ENCODE data around the gene SERBP1.
A peak's percentile ranks its signal among the peaks of the same experiment; 100 is the strongest.

Gene SERBP1

DNA sequence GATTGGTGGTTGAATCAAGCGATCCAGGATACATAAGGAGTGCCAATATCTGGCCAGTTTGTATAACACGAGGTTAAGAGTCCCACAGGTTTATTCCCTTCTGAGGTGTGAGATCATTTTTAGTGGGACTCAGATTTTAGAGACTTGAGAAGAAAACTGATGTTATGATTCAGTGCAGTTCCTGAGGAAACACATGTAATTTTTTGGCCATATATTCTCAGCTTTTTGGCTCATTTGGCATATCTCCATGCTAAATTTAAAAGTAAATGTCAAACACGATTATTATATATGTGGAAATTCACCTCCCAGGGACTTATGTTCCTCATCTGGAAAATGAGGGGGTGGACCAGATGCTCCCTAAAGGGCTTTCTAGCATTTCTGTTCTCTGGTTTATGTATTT is 39.2 kb upstream of the SERBP1 start:
- Mint-ChIP-seq H3K9me3 (no peaks in the 10 kb centered on the region), H3K4me1 (peaks cover 43% of the 10 kb centered on the region), H3K27me3 (ENCODE audit: low read depth) (no peaks in the 10 kb centered on the region), H3K36me3 (ENCODE audit: low read depth) (no peaks in the 10 kb centered on the region), H3K27ac (peak overlapping the region in 2 of 3 experiments; percentile 15 to 38), H3K4me3 (no peak overlapping the region)
- TF ChIP-seq, protein P1, sequence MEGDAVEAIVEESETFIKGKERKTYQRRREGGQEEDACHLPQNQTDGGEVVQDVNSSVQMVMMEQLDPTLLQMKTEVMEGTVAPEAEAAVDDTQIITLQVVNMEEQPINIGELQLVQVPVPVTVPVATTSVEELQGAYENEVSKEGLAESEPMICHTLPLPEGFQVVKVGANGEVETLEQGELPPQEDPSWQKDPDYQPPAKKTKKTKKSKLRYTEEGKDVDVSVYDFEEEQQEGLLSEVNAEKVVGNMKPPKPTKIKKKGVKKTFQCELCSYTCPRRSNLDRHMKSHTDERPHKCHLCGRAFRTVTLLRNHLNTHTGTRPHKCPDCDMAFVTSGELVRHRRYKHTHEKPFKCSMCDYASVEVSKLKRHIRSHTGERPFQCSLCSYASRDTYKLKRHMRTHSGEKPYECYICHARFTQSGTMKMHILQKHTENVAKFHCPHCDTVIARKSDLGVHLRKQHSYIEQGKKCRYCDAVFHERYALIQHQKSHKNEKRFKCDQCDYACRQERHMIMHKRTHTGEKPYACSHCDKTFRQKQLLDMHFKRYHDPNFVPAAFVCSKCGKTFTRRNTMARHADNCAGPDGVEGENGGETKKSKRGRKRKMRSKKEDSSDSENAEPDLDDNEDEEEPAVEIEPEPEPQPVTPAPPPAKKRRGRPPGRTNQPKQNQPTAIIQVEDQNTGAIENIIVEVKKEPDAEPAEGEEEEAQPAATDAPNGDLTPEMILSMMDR (IDR thresholded peaks at IDR 0.05; ENCODE audit: unreplicated experiment in 3 of 3) = no peak

DNA sequence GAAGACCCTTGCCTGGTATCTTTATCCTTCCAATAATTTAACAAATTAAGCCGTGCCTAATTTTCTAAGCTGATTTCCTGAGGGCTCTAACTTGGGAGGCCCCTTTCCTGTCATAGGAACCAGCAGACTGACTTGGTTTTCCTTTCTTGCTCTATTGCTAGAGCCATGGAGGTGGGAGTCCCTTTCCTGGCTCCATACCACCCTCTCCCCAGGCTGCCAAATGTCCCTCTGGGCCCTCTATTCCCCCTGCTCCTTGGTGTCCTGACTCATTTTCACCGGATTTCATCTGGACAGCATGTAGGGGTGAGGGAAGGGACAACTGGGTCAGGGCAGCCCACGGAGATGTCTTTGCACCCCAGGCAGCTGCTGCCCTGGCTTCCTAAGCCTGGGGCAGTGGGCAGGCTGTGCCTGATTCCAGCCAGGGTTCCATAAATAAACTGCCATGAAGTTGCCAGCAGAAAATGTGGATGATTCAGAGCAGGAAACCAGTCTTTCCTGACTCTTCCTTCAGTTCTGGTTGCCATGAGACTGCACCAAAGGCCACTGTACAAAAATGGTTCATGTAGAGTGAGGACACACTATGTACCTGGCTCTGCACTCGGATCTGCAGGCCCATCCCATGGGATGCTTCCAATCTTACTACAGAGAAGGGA is 38.0 kb upstream of the SERBP1 start:
- H3K9me3 Mint-ChIP-seq = no peaks in the 10 kb centered on the region
- H3K27me3 Mint-ChIP-seq (ENCODE audit: low read depth) = no peaks in the 10 kb centered on the region
- peak overlapping the region in 1 of 3 experiments; percentile 17 for H3K27ac Mint-ChIP-seq
- peaks cover 55% of the 10 kb centered on the region for H3K4me1 Mint-ChIP-seq
- H3K36me3 Mint-ChIP-seq (ENCODE audit: low read depth) = no peaks in the 10 kb centered on the region
- H3K4me3 Mint-ChIP-seq = no peak overlapping the region
- TF ChIP-seq, protein P1 (IDR thresholded peaks at IDR 0.05; ENCODE audit: unreplicated experiment in 3 of 3) = no peak

DNA sequence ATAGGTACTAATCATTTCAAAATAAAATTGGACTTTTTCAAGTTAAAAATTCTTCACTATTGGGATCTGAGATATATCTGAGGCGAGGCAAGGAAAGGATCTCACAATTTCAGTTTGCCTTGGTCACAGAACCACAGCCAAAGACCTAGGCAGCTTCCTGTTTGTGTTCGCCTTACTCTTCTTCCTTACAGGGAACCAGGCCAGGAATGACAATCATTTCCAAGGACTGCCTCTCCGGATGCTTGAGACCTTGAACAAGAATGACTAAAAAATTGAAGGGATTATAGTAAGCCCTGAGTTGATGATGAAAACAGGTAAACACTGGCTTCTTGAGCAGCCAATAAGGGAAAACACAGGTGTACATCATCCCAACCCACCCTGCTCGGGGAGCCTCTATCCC is 35.2 kb upstream of the SERBP1 start:
- Mint-ChIP-seq H3K9me3 (no peaks in the 10 kb centered on the region), H3K36me3 (ENCODE audit: low read depth) (no peaks in the 10 kb centered on the region), H3K27ac (peak overlapping the region in 1 of 3 experiments; percentile 36), H3K27me3 (ENCODE audit: low read depth) (no peaks in the 10 kb centered on the region), H3K4me3 (no peak overlapping the region), H3K4me1 (peaks cover 75% of the 10 kb centered on the region)
- TF ChIP-seq, protein P1 (IDR thresholded peaks at IDR 0.05; ENCODE audit: unreplicated experiment in 3 of 3) = no peak

DNA sequence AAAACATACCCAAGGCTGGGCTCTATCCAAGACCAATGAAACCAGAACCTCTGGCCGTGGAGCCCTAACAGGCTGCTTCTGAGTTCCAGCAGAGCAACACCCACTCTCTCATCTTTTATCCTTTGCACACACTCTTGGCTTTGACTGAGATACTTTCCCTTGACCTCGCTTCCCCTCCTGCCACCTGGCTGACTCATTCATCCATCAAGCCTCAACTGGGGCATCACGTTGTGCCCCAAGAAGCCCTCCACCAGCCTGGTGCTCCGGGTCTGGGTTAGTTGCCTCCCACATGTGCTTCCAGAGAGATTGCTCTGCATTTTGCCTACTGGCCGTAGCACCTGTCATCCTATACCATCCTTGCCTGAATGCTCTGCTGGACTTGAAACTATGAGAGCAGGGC is 34.5 kb upstream of the SERBP1 start:
- Mint-ChIP-seq H3K27me3 (ENCODE audit: low read depth) (no peaks in the 10 kb centered on the region), H3K27ac (peak overlapping the region in 1 of 3 experiments; percentile 36), H3K36me3 (ENCODE audit: low read depth) (no peaks in the 10 kb centered on the region), H3K9me3 (no peaks in the 10 kb centered on the region), H3K4me1 (peaks cover 79% of the 10 kb centered on the region), H3K4me3 (no peak overlapping the region)
- TF ChIP-seq, protein P1 (IDR thresholded peaks at IDR 0.05; ENCODE audit: unreplicated experiment in 3 of 3) = no peak

DNA sequence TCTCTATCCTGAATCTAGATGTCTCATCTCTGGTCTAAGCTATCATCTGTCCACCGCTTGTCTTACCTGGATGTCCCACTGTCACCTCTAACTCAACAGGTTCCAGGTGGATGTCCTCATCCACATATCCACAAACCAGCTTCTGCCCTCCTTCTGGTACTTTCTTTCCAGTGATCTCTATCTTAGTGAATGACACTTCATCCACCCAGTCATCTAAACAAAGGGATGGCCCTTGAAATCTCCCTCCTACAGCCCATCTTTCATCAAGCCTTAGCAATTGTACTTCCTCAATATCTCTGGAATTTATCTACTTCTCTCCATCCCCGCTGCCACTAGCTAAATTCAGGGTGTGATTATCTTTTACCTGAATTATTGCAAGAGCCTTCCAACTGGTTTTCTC is 33.9 kb upstream of the SERBP1 start:
- H3K27ac Mint-ChIP-seq = peak overlapping the region in 2 of 3 experiments; percentile 9 to 36
- TF ChIP-seq, protein P1 (IDR thresholded peaks at IDR 0.05; ENCODE audit: unreplicated experiment in 3 of 3) = no peak

More for the DNA sequence above, 33.9 kb upstream of the SERBP1 start:
- Mint-ChIP-seq H3K4me3 (no peak overlapping the region), H3K36me3 (ENCODE audit: low read depth) (no peaks in the 10 kb centered on the region), H3K9me3 (no peaks in the 10 kb centered on the region), H3K4me1 (peaks cover 75% of the 10 kb centered on the region), H3K27me3 (ENCODE audit: low read depth) (no peaks in the 10 kb centered on the region)
